Measurements from ENCODE around the gene RIN3.

DNA sequence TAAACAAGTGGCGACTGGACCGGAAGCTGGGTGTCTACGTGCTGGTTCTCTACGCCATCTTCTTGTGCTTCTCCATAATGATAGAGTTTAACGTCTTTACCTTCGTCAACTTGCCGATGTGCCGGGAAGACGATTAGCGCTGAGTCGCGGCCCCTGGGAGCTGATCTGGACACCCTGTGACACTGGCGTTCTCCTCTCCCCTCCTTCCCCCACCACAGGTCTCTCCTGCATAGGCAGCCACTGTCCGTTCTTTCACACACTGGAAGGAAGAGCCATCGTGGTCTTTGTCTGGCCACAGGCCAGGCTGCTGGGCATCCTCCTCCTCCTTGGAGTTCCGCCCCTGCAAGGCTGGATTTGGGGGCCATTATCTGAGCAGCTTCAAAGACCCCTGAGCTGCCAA lies 20.1 kb upstream of the RIN3 start:
- TF ChIP-seq, protein P1, sequence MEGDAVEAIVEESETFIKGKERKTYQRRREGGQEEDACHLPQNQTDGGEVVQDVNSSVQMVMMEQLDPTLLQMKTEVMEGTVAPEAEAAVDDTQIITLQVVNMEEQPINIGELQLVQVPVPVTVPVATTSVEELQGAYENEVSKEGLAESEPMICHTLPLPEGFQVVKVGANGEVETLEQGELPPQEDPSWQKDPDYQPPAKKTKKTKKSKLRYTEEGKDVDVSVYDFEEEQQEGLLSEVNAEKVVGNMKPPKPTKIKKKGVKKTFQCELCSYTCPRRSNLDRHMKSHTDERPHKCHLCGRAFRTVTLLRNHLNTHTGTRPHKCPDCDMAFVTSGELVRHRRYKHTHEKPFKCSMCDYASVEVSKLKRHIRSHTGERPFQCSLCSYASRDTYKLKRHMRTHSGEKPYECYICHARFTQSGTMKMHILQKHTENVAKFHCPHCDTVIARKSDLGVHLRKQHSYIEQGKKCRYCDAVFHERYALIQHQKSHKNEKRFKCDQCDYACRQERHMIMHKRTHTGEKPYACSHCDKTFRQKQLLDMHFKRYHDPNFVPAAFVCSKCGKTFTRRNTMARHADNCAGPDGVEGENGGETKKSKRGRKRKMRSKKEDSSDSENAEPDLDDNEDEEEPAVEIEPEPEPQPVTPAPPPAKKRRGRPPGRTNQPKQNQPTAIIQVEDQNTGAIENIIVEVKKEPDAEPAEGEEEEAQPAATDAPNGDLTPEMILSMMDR (IDR thresholded peaks at IDR 0.05), result no peak
- no peak for TF ChIP-seq POLR2A (IDR thresholded peaks at IDR 0.05)
